GM23338 (cell line): ENCODE data around the gene SHISA9. TPM values are rescaled to one million over a fixed set of nuclear protein-coding genes. Genes with fewer than 3 reads are reported as not detected.

ENCODE experiments used
- ATAC-seq: fragments of 200-7000 bp; cut with Tn5 transposase; 3 replicates; pipeline ENCODE4 v1.9.1; 2020
- DNase-seq: peaks from one replicate; pipeline ENCODE4 v3.0.0-alpha.2; 2015; ENCODE audit warnings: low spot score
- H2AFZ ChIP-seq: fragments of 200-600 bp; sonication (generic); 2 replicates; pipeline ENCODE4 v1.8.0; 2016; ENCODE audit warnings: antibody characterized with exemption, mild to moderate bottlenecking, moderate library complexity
- H3F3A ChIP-seq: fragments of 200-600 bp; sonication (generic); replicated peaks from 2 replicates; pipeline ENCODE4 v1.8.0; 2017; ENCODE audit warnings: antibody characterized with exemption, mixed run types, low read depth
- H3K27ac ChIP-seq: fragments of 200-600 bp; sonication (generic); 2 replicates; pipeline ENCODE4 v1.6.1; 2016; ENCODE audit warnings: low read depth
- H3K27me3 ChIP-seq: fragments of 200-600 bp; sonication (generic); 2 replicates; pipeline ENCODE4 v1.8.0; 2016; ENCODE audit warnings: mild to moderate bottlenecking, mixed run types, moderate library complexity; ENCODE audit not compliant: insufficient read depth
- H3K36me3 ChIP-seq: fragments of 200-600 bp; sonication (generic); 2 replicates; pipeline ENCODE4 v1.8.0; 2016; ENCODE audit warnings: mild to moderate bottlenecking; ENCODE audit not compliant: insufficient read depth
- H3K4me1 ChIP-seq: fragments of 200-600 bp; sonication (generic); 2 replicates; pipeline ENCODE4 v1.8.0; 2016; ENCODE audit warnings: mild to moderate bottlenecking, moderate library complexity; ENCODE audit not compliant: insufficient read depth
- H3K4me2 ChIP-seq: fragments of 200-600 bp; sonication (generic); 2 replicates; pipeline ENCODE4 v1.7.1; 2017; ENCODE audit warnings: mixed run types
- H3K4me3 ChIP-seq: fragments of 200-600 bp; sonication (generic); 2 replicates; pipeline ENCODE4 v1.6.1; 2016; ENCODE audit warnings: mixed run types
- H3K79me2 ChIP-seq: fragments of 200-600 bp; sonication (generic); replicated peaks from 2 replicates; pipeline ENCODE4 v1.8.0; 2017; ENCODE audit warnings: mild to moderate bottlenecking; ENCODE audit not compliant: insufficient read depth
- H3K9me2 ChIP-seq: fragments of 200-600 bp; sonication (generic); 2 replicates; pipeline ENCODE4 v1.8.0; 2017; ENCODE audit not compliant: insufficient read depth
- H4K20me1 ChIP-seq: fragments of 200-600 bp; sonication (generic); replicated peaks from 2 replicates; pipeline ENCODE4 v1.8.0; 2017; ENCODE audit warnings: mild to moderate bottlenecking; ENCODE audit not compliant: insufficient read depth
- H3K27ac Mint-ChIP-seq: 2 replicates; pipeline ENCODE4 v1.8.0; 2020; ENCODE audit warnings: inconsistent platforms, mild to moderate bottlenecking, moderate library complexity, mixed read lengths
- H3K27me3 Mint-ChIP-seq: 3 replicates; pipeline ENCODE4 v1.8.0; 2022; ENCODE audit warnings: low read depth, mild to moderate bottlenecking, moderate library complexity, mixed read lengths, inconsistent platforms; ENCODE audit not compliant: insufficient read depth, poor library complexity
- H3K36me3 Mint-ChIP-seq: 3 replicates; pipeline ENCODE4 v1.8.0; 2021; ENCODE audit warnings: low read depth, mild to moderate bottlenecking, inconsistent platforms, moderate library complexity, mixed read lengths
- H3K4me1 Mint-ChIP-seq: 3 replicates; pipeline ENCODE4 v1.8.0; 2020; ENCODE audit warnings: mild to moderate bottlenecking, inconsistent platforms, mixed read lengths
- H3K4me3 Mint-ChIP-seq: 3 replicates; pipeline ENCODE4 v1.8.0; 2021; ENCODE audit warnings: moderate library complexity, mild to moderate bottlenecking, inconsistent platforms, mixed read lengths
- H3K9me3 Mint-ChIP-seq: 3 replicates; pipeline ENCODE4 v1.8.0; 2020; ENCODE audit warnings: moderate library complexity, mild to moderate bottlenecking, inconsistent platforms, mixed read lengths
- CREB1 ChIP-seq: fragments of 250-450 bp; sonication (Bioruptor Pico); IDR thresholded peaks from 2 replicates; pipeline ENCODE4 v1.5.0; 2020; ENCODE audit warnings: low read depth, mild to moderate bottlenecking, moderate library complexity
- EZH2 ChIP-seq: fragments of 200-600 bp; sonication (generic); IDR thresholded peaks from one replicate; pipeline ENCODE4 v1.8.0; 2017; ENCODE audit warnings: antibody characterized with exemption, mild to moderate bottlenecking, low read depth; ENCODE audit not compliant: unreplicated experiment
- EZH2phosphoT487 ChIP-seq: fragments of 200-600 bp; sonication (generic); IDR thresholded peaks from one replicate; pipeline ENCODE4 v1.8.1; 2018; ENCODE audit warnings: antibody characterized with exemption; ENCODE audit not compliant: unreplicated experiment
- JUNB ChIP-seq: IDR thresholded peaks from one replicate; pipeline ENCODE4 v1.6.1; 2016; ENCODE audit warnings: antibody characterized with exemption; ENCODE audit not compliant: unreplicated experiment
- NANOG ChIP-seq: IDR thresholded peaks from 2 replicates; pipeline ENCODE4 v1.6.1; 2016; ENCODE audit warnings: antibody characterized with exemption, borderline replicate concordance
- ZNF114 ChIP-seq: fragments of 250-450 bp; sonication (Bioruptor Pico); IDR thresholded peaks from 2 replicates; pipeline ENCODE4 v1.5.0; 2020; ENCODE audit warnings: mild to moderate bottlenecking, moderate library complexity
- ZNF331 ChIP-seq: fragments of 250-450 bp; sonication (Bioruptor Pico); IDR thresholded peaks from 2 replicates; pipeline ENCODE4 v1.5.0; 2020; ENCODE audit warnings: low read depth, mild to moderate bottlenecking, moderate library complexity
- polyA plus RNA-seq: library from polyadenylated mRNA; unstranded; fragments of >200 nt; fragmentation: Nextera tagmentation; extraction: Ambion mirVana; gene quantifications from 2 replicates; pipeline ENCODE4 v1.2.1, GENCODE V29; 2016
- total RNA-seq: library from RNA; depleted of rRNA; stranded (reverse); fragments of >200 nt; shearing (Covaris generic); gene quantifications from 2 replicates; pipeline ENCODE4 v1.2.3, GENCODE V29; 2014
- TF ChIP-seq, protein P1 (sequence below): IDR thresholded peaks from 2 replicates; pipeline ENCODE4 v1.6.1; 2016; ENCODE audit warnings: antibody characterized with exemption
- TF ChIP-seq, protein P2 (sequence below): fragments of 250-450 bp; sonication (Bioruptor Pico); IDR thresholded peaks from 2 replicates; pipeline ENCODE4 v1.5.0; 2020; ENCODE audit warnings: mild to moderate bottlenecking, moderate library complexity
- TF ChIP-seq, protein P3 (sequence below), 2 experiments: fragments of 200-600 bp in 1 of 2; sonication (generic) in 1 of 2; conservative IDR thresholded peaks; 2 replicates each; pipeline versions ENCODE4 v1.5.1 to v1.6.1; 2016 to 2017; ENCODE audit warnings: antibody characterized with exemption in 2 of 2, low read depth in 2 of 2, mild to moderate bottlenecking in 2 of 2, moderate library complexity in 1 of 2
- TF ChIP-seq, protein P4 (sequence below): IDR thresholded peaks from one replicate; pipeline ENCODE4 v1.6.1; 2018; ENCODE audit warnings: antibody characterized with exemption; ENCODE audit not compliant: unreplicated experiment

The SHISA9 gene
- total and polyA plus RNA-seq, 2 experiments from 2014 or later = 10.4 to 45.6 TPM

DNA sequence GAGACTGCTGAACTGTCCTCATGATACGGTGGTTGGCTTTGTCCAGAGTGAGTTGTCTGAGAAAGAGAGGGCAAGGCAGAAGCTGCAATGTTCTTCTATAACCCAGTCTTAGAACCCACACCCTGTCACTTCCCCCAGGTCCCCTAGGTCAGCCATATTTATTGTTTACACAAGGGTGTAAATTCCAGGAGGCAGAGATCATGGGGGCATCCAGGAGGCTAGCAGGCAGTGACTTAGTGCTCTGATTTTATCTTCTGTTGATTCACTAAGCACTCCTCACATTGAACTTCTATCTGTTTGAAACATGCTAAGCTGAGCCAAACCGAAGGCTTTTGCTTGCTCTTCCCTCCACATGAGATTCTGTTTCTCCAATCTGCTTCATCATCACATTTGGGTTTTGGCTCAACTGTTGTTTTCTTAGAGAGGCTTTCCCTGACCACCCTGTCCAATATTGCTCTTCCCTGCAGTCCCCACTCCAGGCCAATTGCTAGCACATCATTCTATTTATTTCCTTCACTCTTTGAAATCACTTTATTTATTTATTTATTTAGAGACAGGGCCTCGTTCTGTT lies 34.3 kb upstream of the SHISA9 start (continued):
- TF ChIP-seq, protein P1, sequence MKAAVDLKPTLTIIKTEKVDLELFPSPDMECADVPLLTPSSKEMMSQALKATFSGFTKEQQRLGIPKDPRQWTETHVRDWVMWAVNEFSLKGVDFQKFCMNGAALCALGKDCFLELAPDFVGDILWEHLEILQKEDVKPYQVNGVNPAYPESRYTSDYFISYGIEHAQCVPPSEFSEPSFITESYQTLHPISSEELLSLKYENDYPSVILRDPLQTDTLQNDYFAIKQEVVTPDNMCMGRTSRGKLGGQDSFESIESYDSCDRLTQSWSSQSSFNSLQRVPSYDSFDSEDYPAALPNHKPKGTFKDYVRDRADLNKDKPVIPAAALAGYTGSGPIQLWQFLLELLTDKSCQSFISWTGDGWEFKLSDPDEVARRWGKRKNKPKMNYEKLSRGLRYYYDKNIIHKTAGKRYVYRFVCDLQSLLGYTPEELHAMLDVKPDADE = no peak

DNA sequence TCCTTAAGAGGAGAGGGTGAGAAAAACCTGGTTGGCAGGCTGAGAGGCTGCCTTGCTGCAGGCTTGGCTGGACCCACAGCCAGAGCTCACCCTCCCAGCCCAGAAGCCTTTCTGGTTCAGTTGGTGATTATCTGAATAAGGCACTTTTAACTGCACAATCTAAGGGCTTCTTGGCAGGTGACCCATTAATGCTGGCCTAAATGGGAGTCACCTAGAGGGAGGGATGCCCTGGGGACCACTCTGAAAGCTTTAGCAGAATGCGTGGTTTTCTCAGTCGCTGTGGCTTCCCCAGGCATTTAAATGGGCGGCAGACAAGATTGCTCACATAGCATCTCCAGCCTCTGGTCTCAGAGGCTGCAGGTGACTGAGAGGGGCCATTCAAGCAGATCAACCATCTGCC lies 33.2 kb upstream of the SHISA9 start:
- no peak for ATAC-seq
- DNase-seq = no peak
- H3K9me3 Mint-ChIP-seq = 0 out of 3 replicates have a peak, but pooled peaks cover 3% of the 10 kb centered on the region
- H3K27me3 Mint-ChIP-seq = peaks cover 2% of the 10 kb centered on the region
- no peaks in the 10 kb centered on the region for H3K4me1 ChIP-seq
- no peaks in the 10 kb centered on the region for H4K20me1 ChIP-seq
- no peak overlapping the region for H3K27ac Mint-ChIP-seq
- no peaks in the 10 kb centered on the region; the same call in 1 of the 2 replicates for H3K36me3 ChIP-seq
- H3K4me3 ChIP-seq = no peak overlapping the region
- no peaks in the 10 kb centered on the region for H3K4me1 Mint-ChIP-seq
- no peaks in the 10 kb centered on the region for H3K27me3 ChIP-seq
- no peak overlapping the region for H3K27ac ChIP-seq
- no peak overlapping the region for H3K4me3 Mint-ChIP-seq
- H3K79me2 ChIP-seq = no peaks in the 10 kb centered on the region
- H3K36me3 Mint-ChIP-seq = no peaks in the 10 kb centered on the region
- H3K9me2 ChIP-seq = 0 out of 2 replicates have a peak, but pooled peaks cover 6% of the 10 kb centered on the region
- no peaks in the 10 kb centered on the region for H3F3A ChIP-seq
- no peak overlapping the region for H2AFZ ChIP-seq
- no peak overlapping the region for H3K4me2 ChIP-seq
- TF ChIP-seq, protein P1 = no peak
- no peak for TF ChIP-seq CREB1 (CRISPR knock-in tag)
- TF ChIP-seq NANOG = no peak
- TF ChIP-seq, protein P2, sequence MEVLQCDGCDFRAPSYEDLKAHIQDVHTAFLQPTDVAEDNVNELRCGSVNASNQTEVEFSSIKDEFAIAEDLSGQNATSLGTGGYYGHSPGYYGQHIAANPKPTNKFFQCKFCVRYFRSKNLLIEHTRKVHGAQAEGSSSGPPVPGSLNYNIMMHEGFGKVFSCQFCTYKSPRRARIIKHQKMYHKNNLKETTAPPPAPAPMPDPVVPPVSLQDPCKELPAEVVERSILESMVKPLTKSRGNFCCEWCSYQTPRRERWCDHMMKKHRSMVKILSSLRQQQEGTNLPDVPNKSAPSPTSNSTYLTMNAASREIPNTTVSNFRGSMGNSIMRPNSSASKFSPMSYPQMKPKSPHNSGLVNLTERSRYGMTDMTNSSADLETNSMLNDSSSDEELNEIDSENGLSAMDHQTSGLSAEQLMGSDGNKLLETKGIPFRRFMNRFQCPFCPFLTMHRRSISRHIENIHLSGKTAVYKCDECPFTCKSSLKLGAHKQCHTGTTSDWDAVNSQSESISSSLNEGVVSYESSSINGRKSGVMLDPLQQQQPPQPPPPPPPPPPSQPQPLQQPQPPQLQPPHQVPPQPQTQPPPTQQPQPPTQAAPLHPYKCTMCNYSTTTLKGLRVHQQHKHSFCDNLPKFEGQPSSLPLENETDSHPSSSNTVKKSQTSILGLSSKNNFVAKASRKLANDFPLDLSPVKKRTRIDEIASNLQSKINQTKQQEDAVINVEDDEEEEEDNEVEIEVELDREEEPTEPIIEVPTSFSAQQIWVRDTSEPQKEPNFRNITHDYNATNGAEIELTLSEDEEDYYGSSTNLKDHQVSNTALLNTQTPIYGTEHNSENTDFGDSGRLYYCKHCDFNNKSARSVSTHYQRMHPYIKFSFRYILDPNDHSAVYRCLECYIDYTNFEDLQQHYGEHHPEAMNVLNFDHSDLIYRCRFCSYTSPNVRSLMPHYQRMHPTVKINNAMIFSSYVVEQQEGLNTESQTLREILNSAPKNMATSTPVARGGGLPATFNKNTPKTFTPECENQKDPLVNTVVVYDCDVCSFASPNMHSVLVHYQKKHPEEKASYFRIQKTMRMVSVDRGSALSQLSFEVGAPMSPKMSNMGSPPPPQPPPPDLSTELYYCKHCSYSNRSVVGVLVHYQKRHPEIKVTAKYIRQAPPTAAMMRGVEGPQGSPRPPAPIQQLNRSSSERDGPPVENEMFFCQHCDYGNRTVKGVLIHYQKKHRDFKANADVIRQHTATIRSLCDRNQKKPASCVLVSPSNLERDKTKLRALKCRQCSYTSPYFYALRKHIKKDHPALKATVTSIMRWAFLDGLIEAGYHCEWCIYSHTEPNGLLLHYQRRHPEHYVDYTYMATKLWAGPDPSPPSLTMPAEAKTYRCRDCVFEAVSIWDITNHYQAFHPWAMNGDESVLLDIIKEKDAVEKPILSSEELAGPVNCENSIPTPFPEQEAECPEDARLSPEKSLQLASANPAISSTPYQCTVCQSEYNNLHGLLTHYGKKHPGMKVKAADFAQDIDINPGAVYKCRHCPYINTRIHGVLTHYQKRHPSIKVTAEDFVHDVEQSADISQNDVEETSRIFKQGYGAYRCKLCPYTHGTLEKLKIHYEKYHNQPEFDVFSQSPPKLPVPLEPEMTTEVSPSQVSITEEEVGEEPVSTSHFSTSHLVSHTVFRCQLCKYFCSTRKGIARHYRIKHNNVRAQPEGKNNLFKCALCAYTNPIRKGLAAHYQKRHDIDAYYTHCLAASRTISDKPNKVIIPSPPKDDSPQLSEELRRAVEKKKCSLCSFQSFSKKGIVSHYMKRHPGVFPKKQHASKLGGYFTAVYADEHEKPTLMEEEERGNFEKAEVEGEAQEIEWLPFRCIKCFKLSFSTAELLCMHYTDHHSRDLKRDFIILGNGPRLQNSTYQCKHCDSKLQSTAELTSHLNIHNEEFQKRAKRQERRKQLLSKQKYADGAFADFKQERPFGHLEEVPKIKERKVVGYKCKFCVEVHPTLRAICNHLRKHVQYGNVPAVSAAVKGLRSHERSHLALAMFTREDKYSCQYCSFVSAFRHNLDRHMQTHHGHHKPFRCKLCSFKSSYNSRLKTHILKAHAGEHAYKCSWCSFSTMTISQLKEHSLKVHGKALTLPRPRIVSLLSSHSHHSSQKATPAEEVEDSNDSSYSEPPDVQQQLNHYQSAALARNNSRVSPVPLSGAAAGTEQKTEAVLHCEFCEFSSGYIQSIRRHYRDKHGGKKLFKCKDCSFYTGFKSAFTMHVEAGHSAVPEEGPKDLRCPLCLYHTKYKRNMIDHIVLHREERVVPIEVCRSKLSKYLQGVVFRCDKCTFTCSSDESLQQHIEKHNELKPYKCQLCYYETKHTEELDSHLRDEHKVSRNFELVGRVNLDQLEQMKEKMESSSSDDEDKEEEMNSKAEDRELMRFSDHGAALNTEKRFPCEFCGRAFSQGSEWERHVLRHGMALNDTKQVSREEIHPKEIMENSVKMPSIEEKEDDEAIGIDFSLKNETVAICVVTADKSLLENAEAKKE (CRISPR knock-in tag) = no peak
- TF ChIP-seq EZH2 = no peak
- TF ChIP-seq, protein P3, sequence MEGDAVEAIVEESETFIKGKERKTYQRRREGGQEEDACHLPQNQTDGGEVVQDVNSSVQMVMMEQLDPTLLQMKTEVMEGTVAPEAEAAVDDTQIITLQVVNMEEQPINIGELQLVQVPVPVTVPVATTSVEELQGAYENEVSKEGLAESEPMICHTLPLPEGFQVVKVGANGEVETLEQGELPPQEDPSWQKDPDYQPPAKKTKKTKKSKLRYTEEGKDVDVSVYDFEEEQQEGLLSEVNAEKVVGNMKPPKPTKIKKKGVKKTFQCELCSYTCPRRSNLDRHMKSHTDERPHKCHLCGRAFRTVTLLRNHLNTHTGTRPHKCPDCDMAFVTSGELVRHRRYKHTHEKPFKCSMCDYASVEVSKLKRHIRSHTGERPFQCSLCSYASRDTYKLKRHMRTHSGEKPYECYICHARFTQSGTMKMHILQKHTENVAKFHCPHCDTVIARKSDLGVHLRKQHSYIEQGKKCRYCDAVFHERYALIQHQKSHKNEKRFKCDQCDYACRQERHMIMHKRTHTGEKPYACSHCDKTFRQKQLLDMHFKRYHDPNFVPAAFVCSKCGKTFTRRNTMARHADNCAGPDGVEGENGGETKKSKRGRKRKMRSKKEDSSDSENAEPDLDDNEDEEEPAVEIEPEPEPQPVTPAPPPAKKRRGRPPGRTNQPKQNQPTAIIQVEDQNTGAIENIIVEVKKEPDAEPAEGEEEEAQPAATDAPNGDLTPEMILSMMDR (conservative IDR thresholded peaks at IDR 0.05; ENCODE audit: low read depth in 2 of 2) = no peak
- no peak for TF ChIP-seq JUNB
- TF ChIP-seq, protein P4, sequence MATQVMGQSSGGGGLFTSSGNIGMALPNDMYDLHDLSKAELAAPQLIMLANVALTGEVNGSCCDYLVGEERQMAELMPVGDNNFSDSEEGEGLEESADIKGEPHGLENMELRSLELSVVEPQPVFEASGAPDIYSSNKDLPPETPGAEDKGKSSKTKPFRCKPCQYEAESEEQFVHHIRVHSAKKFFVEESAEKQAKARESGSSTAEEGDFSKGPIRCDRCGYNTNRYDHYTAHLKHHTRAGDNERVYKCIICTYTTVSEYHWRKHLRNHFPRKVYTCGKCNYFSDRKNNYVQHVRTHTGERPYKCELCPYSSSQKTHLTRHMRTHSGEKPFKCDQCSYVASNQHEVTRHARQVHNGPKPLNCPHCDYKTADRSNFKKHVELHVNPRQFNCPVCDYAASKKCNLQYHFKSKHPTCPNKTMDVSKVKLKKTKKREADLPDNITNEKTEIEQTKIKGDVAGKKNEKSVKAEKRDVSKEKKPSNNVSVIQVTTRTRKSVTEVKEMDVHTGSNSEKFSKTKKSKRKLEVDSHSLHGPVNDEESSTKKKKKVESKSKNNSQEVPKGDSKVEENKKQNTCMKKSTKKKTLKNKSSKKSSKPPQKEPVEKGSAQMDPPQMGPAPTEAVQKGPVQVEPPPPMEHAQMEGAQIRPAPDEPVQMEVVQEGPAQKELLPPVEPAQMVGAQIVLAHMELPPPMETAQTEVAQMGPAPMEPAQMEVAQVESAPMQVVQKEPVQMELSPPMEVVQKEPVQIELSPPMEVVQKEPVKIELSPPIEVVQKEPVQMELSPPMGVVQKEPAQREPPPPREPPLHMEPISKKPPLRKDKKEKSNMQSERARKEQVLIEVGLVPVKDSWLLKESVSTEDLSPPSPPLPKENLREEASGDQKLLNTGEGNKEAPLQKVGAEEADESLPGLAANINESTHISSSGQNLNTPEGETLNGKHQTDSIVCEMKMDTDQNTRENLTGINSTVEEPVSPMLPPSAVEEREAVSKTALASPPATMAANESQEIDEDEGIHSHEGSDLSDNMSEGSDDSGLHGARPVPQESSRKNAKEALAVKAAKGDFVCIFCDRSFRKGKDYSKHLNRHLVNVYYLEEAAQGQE = no peak
- TF ChIP-seq ZNF114 = no peak
- no peak for TF ChIP-seq EZH2phosphoT487
- no peak for TF ChIP-seq ZNF331 (CRISPR knock-in tag)
